ENCODE measurements around the gene OR14K1. TPM values are rescaled to one million over a fixed set of nuclear protein-coding genes. Genes with fewer than 3 reads are reported as not detected.

The OR14K1 gene
- total RNA-seq, result not detected in 2 replicates

GRCh38 chr1:247738315-247738714 lies at the start of gene OR14K1:
TSS of gene OR14K1 (plus strand) at chr1:247738615. CDS start at chr1:247738615, 0 bp downstream.

GRCh38 chr1:247716546-247716945 lies 21.9 kb upstream of the OR14K1 start, which contains the start of gene OR6F1:
TSS of gene OR6F1 (minus strand) at chr1:247716646. CDS start at chr1:247712755, 3,891 bp downstream.

GRCh38 chr1:247748041-247748440 lies 9.6 kb downstream of the OR14K1 start, which contains the start of gene OR14A2:
TSS of gene OR14A2 (minus strand) at chr1:247748141.

GRCh38 chr1:247760456-247760855 lies 22.0 kb downstream of the OR14K1 start, which contains the start of gene OR1C1:
TSS of gene OR1C1 (minus strand) at chr1:247760556. CDS start at chr1:247758406, 2,150 bp downstream.

Other genes starting within 250 kb of the OR14K1 start
- gene OR2C3, start 202.2 kb upstream of the OR14K1 start, total RNA-seq, result under 0.01 and 0.43 TPM in 2 replicates
- under 0.01 and 0.22 TPM in 2 replicates for gene GCSAML, start 189.5 kb upstream of the OR14K1 start, total RNA-seq
- gene OR2G2, start 150.3 kb upstream of the OR14K1 start, total RNA-seq, result not detected in 2 replicates
- gene OR2G3, start 133.0 kb upstream of the OR14K1 start, total RNA-seq, result not detected in 2 replicates
- gene OR13G1, start 58.9 kb upstream of the OR14K1 start, total RNA-seq, result not detected in 2 replicates
- not detected in 2 replicates for gene OR6F1, start 22.0 kb upstream of the OR14K1 start, total RNA-seq
- not detected in 2 replicates for gene OR14A2, start 9.5 kb downstream of the OR14K1 start, total RNA-seq
- gene OR1C1, start 21.9 kb downstream of the OR14K1 start, total RNA-seq, result not detected in 2 replicates
- not detected in 2 replicates for gene OR14A16, start 85.5 kb downstream of the OR14K1 start, total RNA-seq
- gene OR11L1, start 103.3 kb downstream of the OR14K1 start, total RNA-seq, result not detected in 2 replicates
- 3.1 and 18.8 TPM in 2 replicates for gene TRIM58, start 118.6 kb downstream of the OR14K1 start, total RNA-seq
- 1.6 and 6.2 TPM in 2 replicates for gene OR2W3, start 157.0 kb downstream of the OR14K1 start, total RNA-seq
- 0.98 TPM in 1 of 2 replicates, not detected in the other for gene OR2T8, start 181.6 kb downstream of the OR14K1 start, total RNA-seq
- gene OR2AJ1, start 186.3 kb downstream of the OR14K1 start, total RNA-seq, result under 0.01 and 0.11 TPM in 2 replicates
- 0.39 TPM in 1 of 2 replicates, not detected in the other for gene OR2L8, start 210.2 kb downstream of the OR14K1 start, total RNA-seq
- gene OR2AK2, start 226.6 kb downstream of the OR14K1 start, total RNA-seq, result not detected in 2 replicates